ENCODE results near the gene PSD2. TPM values are rescaled to one million over a fixed set of nuclear protein-coding genes. Genes with fewer than 3 reads are reported as not detected.
A peak's percentile ranks its signal among the peaks of the same experiment; 100 is the strongest.

PSD2 gene
- total RNA-seq, 1 experiment from 2014 or later = 0.22 TPM

GRCh38 chr5:139849501-139849900 lies 53.9 kb downstream of the PSD2 start:
- WGBS (ENCODE audit: extremely low coverage, insufficient read length, low lambda C conversion rate) = no CpG with 5 or more reads among the region's 7 CpGs
- TF ChIP-seq, protein P1, sequence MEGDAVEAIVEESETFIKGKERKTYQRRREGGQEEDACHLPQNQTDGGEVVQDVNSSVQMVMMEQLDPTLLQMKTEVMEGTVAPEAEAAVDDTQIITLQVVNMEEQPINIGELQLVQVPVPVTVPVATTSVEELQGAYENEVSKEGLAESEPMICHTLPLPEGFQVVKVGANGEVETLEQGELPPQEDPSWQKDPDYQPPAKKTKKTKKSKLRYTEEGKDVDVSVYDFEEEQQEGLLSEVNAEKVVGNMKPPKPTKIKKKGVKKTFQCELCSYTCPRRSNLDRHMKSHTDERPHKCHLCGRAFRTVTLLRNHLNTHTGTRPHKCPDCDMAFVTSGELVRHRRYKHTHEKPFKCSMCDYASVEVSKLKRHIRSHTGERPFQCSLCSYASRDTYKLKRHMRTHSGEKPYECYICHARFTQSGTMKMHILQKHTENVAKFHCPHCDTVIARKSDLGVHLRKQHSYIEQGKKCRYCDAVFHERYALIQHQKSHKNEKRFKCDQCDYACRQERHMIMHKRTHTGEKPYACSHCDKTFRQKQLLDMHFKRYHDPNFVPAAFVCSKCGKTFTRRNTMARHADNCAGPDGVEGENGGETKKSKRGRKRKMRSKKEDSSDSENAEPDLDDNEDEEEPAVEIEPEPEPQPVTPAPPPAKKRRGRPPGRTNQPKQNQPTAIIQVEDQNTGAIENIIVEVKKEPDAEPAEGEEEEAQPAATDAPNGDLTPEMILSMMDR (conservative IDR thresholded peaks at IDR 0.05) = no peak

More at GRCh38 chr5:139849501-139849900, 53.9 kb downstream of the PSD2 start:
- peaks cover 74% of the 10 kb centered on the region for H3K27me3 Mint-ChIP-seq (ENCODE audit: low read depth)
- Histone ChIP-seq H2BK15ac (ENCODE audit: low read depth, low read length) (no peak overlapping the region), H3K56ac (ENCODE audit: insufficient read length, low read depth, low read length) (no peak overlapping the region), H3K79me1 (ENCODE audit: insufficient read depth, low read depth, low read length, poor library complexity, severe bottlenecking) (no peaks in the 10 kb centered on the region), H2BK120ac (ENCODE audit: low read depth, low read length, poor library complexity, severe bottlenecking) (no peak overlapping the region), H3K18ac (ENCODE audit: insufficient read length, low read depth, low read length) (no peak overlapping the region), H3T11ph (ENCODE audit: low read length) (no peak overlapping the region), H3K27me3 (ENCODE audit: insufficient read depth, low read length) (peaks cover 17% of the 10 kb centered on the region; the same call in 1 of the 2 replicates), H3K4me1 (ENCODE audit: insufficient read depth, low read length) (no peaks in the 10 kb centered on the region), H3K79me2 (ENCODE audit: insufficient read depth, low read length) (no peaks in the 10 kb centered on the region), H3K4me2 (ENCODE audit: insufficient read depth, insufficient read length, low read length) (no peak overlapping the region), H3K4ac (ENCODE audit: low read depth, low read length) (no peak overlapping the region), H4K8ac (replicated peaks; ENCODE audit: insufficient read length, low read depth, low read length) (no peak overlapping the region), H2BK5ac (ENCODE audit: insufficient read length, low read length) (no peak overlapping the region), H3K9me3 (ENCODE audit: control insufficient read depth, low read depth, low read length) (no peaks in the 10 kb centered on the region), H3K23ac (ENCODE audit: insufficient read length, low read depth, low read length) (no peak overlapping the region), H4K5ac (ENCODE audit: insufficient read length, low read depth, low read length) (no peak overlapping the region), H3K27ac (ENCODE audit: insufficient read length, low read depth, low read length) (no peak overlapping the region), H2AFZ (ENCODE audit: low read length) (no peak overlapping the region), H4K20me1 (ENCODE audit: control insufficient read depth, insufficient read depth, insufficient read length) (no peaks in the 10 kb centered on the region), H4K91ac (ENCODE audit: insufficient read length, low read depth, low read length) (no peak overlapping the region), H3K23me2 (ENCODE audit: insufficient read length, low read depth, low read length, poor library complexity, severe bottlenecking) (no peaks in the 10 kb centered on the region), H2BK20ac (ENCODE audit: low read depth, low read length, poor library complexity, severe bottlenecking) (no peak overlapping the region), H3K9ac (ENCODE audit: extremely low read depth, insufficient read length, low read length) (no peak overlapping the region), H2BK12ac (ENCODE audit: insufficient read length, low read depth, low read length) (no peak overlapping the region), H3K14ac (ENCODE audit: insufficient read depth, low read length) (no peak overlapping the region), H2AK5ac (ENCODE audit: insufficient read length, low read length) (no peak overlapping the region)
- no peak for DNase-seq
- no peaks in the 10 kb centered on the region for H3K36me3 Mint-ChIP-seq (ENCODE audit: insufficient read depth in 1 of 3, low read depth in 3 of 3)
- H3K27ac Mint-ChIP-seq = no peak overlapping the region
- H3K9me3 Mint-ChIP-seq = no peaks in the 10 kb centered on the region
- peaks cover 6 to 9% of the 10 kb centered on the region in 2 experiments for H3K4me1 Mint-ChIP-seq
- H3K4me3 Mint-ChIP-seq = peak overlapping the region; percentile 0 to 6; a peak in 3 of 5 replicates

All from H9 (cell line).